Activated CD4-positive, alpha-beta T cell treated with anti-CD3 and anti-CD28 coated beads, Interleukin-10, Interleukin-2, amounts not matched to agents 100 ng/mL and 50 ng/mL, durations not matched to agents 16 hours and 8 hours (primary cell): ENCODE data around the gene ADCY9.
A peak's percentile ranks its signal among the peaks of the same experiment; 100 is the strongest.

Source experiments
- DNase-seq: peaks from one replicate; pipeline ENCODE4 v3.0.0-alpha.2; 2020

The ADCY9 gene

GRCh38 chr16:3999479-4000325 is 116.5 kb downstream of the ADCY9 start:
- peak; percentile 32 for DNase-seq

- no peak for DNase-seq
These were observed 117.3 kb downstream of the ADCY9 start for GRCh38 chr16:3998793-3999478.

GRCh38 chr16:3997231-3997841 is 118.9 kb downstream of the ADCY9 start:
- DNase-seq = no peak

- DNase-seq = no peak
These were observed 121.2 kb downstream of the ADCY9 start for GRCh38 chr16:3995001-3995400.

- no peak for DNase-seq
These were observed 123.0 kb downstream of the ADCY9 start for GRCh38 chr16:3993052-3993785.

- no peak for DNase-seq
These were observed 123.8 kb downstream of the ADCY9 start for GRCh38 chr16:3992297-3993051.

GRCh38 chr16:3988824-3989223 is 127.4 kb downstream of the ADCY9 start:
- DNase-seq = no peak

- no peak for DNase-seq
These were observed 128.2 kb downstream of the ADCY9 start for GRCh38 chr16:3988011-3988410.

GRCh38 chr16:3987231-3987630 is 129.0 kb downstream of the ADCY9 start:
- DNase-seq = no peak

- DNase-seq = no peak
These were observed 130.1 kb downstream of the ADCY9 start for GRCh38 chr16:3986235-3986544.

- DNase-seq = no peak
These were observed 131.9 kb downstream of the ADCY9 start for GRCh38 chr16:3984111-3985060.

- DNase-seq = peak; percentile 51
These were observed 133.1 kb downstream of the ADCY9 start for GRCh38 chr16:3983081-3983520.

- no peak for DNase-seq
These were observed 134.0 kb downstream of the ADCY9 start for GRCh38 chr16:3982216-3982615.

- DNase-seq = no peak
These were observed 135.8 kb downstream of the ADCY9 start for GRCh38 chr16:3980253-3981111.

GRCh38 chr16:3979518-3979917 is 136.7 kb downstream of the ADCY9 start:
- no peak for DNase-seq

GRCh38 chr16:3979070-3979469 is 137.2 kb downstream of the ADCY9 start:
- DNase-seq = no peak

GRCh38 chr16:3977376-3977775 is 138.9 kb downstream of the ADCY9 start:
- DNase-seq = no peak

- no peak for DNase-seq
These were observed 141.5 kb downstream of the ADCY9 start for GRCh38 chr16:3974751-3975150.

GRCh38 chr16:3971706-3972105 is 144.5 kb downstream of the ADCY9 start:
- DNase-seq = no peak

GRCh38 chr16:3971261-3971660 is 145.0 kb downstream of the ADCY9 start:
- peak; percentile 42 for DNase-seq
